Panc1 (cell line): ENCODE data around the gene RIN1. TPM values are rescaled to one million over a fixed set of nuclear protein-coding genes. Genes with fewer than 3 reads are reported as not detected.

Experiments used
- ATAC-seq: fragments of 200-7000 bp; cut with Tn5 transposase; 2 replicates; pipeline ENCODE4 v1.9.1; 2020; ENCODE audit warnings: mild to moderate bottlenecking, moderate library complexity
- BruUV-seq: library from RNA; stranded (reverse); fragments of 400-500 nt; replicated peaks from 2 replicates; lab custom pipeline; 2021; lab: Mats Ljungman, UMichigan
- CTCF ChIA-PET: fragments of 300-600 bp; sonication (Branson Sonifier 250); formaldehyde crosslinking; loops from one replicate; lab custom pipeline; 2022; ENCODE audit warnings: antibody characterized with exemption; lab: Charles Lee
- POLR2A ChIA-PET: fragments of 300-600 bp; sonication (Branson Sonifier 250); formaldehyde crosslinking; loops from one replicate; lab custom pipeline; 2022; ENCODE audit warnings: antibody characterized with exemption; lab: Charles Lee
- DNase-seq: peaks from one replicate; pipeline ENCODE4 v3.0.0-alpha.2; 2010; ENCODE audit warnings: low read depth, low spot score
- H3K27ac ChIP-seq: 2 replicates; pipeline ENCODE4 v1.5.1; 2011; ENCODE audit warnings: mild to moderate bottlenecking, low read length, inconsistent platforms
- H3K27me3 ChIP-seq: fragments of 200-500 bp; sonication (Bioruptor generic); 2 replicates; pipeline ENCODE4 v1.6.0; 2014; ENCODE audit warnings: low read length, inconsistent platforms; ENCODE audit not compliant: control insufficient read depth, insufficient read depth
- H3K36me3 ChIP-seq: fragments of 200-500 bp; sonication (Bioruptor generic); 2 replicates; pipeline ENCODE4 v1.5.1; 2014; ENCODE audit warnings: inconsistent platforms, mild to moderate bottlenecking, low read length, moderate library complexity; ENCODE audit not compliant: control insufficient read depth, insufficient read depth
- H3K4me1 ChIP-seq: 2 replicates; pipeline ENCODE4 v1.5.1; 2011; ENCODE audit warnings: inconsistent platforms, mild to moderate bottlenecking, low read length, moderate library complexity; ENCODE audit not compliant: control insufficient read depth, insufficient read depth
- H3K4me3 ChIP-seq, 2 experiments: 2 replicates each; pipeline ENCODE4 v1.5.1; 2011 to 2012; ENCODE audit warnings: low read depth in 2 of 2, low read length in 2 of 2, mild to moderate bottlenecking in 2 of 2, inconsistent platforms in 1 of 2, moderate library complexity in 1 of 2
- H3K9me3 ChIP-seq: fragments of 200-500 bp; sonication (Bioruptor generic); 2 replicates; pipeline ENCODE4 v1.5.1; 2014; ENCODE audit warnings: low read depth, mild to moderate bottlenecking, inconsistent platforms, low read length, moderate library complexity; ENCODE audit not compliant: control insufficient read depth, insufficient read depth
- POLR2AphosphoS5 ChIP-seq: IDR thresholded peaks from 2 replicates; pipeline ENCODE4 v1.6.1; 2012; ENCODE audit warnings: mild to moderate bottlenecking, low read depth, low read length, moderate library complexity
- SIN3A ChIP-seq: IDR thresholded peaks from 2 replicates; pipeline ENCODE4 v1.6.1; 2012; ENCODE audit warnings: low read depth, mild to moderate bottlenecking, low read length, moderate library complexity, borderline replicate concordance; ENCODE audit not compliant: insufficient read depth
- TCF7L2 ChIP-seq: IDR thresholded peaks from 2 replicates; pipeline ENCODE4 v1.6.1; 2011; ENCODE audit warnings: mild to moderate bottlenecking, low read depth, low read length, inconsistent platforms
- in situ Hi-C: cut with HindIII; loops from 2 replicates; pipeline ENCODE4 v1.10.0; 2016; ENCODE audit warnings: low sequenced_read_pairs, low pct_unique_long_range_greater_than_20kb
- intact Hi-C: fragments of 100-400 bp; cut with micrococcal nuclease; formaldehyde crosslinking; loops from one replicate; pipeline ENCODE4 v1.10.0; 2022; ENCODE audit not compliant: unreplicated experiment
- total RNA-seq: library from RNA; stranded (reverse); gene quantifications from one replicate; pipeline ENCODE4 v1.2.1, GENCODE V29; 2021; ENCODE audit not compliant: unreplicated experiment
- TF ChIP-seq, protein P1 (sequence below): fragments of 450-650 bp; IDR thresholded peaks from 2 replicates; pipeline ENCODE4 v1.5.1; 2017; ENCODE audit warnings: mild to moderate bottlenecking
- TF ChIP-seq, protein P2 (sequence below), 2 experiments: IDR thresholded peaks; 2 replicates each; pipeline ENCODE4 v1.6.1; 2011 to 2012; ENCODE audit warnings: low read depth in 2 of 2, control low read depth in 1 of 2, low read length in 1 of 2, mild to moderate bottlenecking in 1 of 2, moderate library complexity in 1 of 2; ENCODE audit not compliant: insufficient read depth in 1 of 2

The RIN1 gene
- total RNA-seq, 1 experiment from 2014 or later: 21.7 TPM

DNA sequence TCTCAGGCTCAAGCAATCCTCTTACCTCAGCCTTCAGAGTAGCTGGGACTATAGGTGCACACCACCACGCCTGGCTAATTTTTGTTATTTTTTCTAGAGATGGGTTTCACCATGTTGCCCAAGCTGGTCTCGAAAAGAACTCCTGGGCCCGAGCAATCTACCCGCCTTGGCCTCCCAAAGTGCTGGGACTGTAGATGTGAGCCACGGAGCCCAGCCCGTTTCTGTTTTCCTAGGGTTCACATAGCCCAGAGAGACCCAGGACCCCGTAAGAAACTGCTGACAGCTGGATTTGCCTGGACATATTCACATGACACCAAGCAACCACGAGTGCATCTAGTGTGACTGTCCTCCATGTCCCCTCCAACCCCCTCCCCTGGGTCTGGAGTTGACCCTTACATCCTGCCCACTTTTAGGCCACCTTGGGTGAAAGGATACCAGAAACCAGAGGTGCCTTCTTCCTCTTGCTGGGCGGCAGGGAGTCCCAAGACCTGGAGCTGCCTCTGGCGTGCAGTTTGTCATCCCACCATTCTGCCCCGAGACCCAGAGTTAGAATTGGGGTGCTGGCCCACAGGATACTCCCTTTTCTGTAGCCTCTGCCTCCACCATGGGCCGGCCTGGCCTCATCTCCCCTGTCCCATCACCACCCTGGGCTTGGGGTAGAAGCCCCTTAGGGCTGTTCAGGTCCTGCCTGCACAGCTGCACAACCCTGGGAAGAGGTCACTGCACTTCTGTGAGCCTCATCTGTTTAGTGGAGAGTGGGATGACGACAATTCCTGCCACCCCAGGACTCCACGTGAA, 3.7 kb upstream of the RIN1 start:
- Histone ChIP-seq H3K36me3 (peaks cover 6% of the 10 kb centered on the region; the same call in 1 of the 2 replicates), H3K4me1 (peaks cover 48% of the 10 kb centered on the region), H3K27me3 (no peaks in the 10 kb centered on the region), H3K27ac (no peak overlapping the region), H3K4me3 (no peak overlapping the region), H3K9me3 (no peaks in the 10 kb centered on the region)
- ATAC-seq (no peak), DNase-seq (no peak)
- no TSS peak for BruUV-seq
- intact Hi-C loops (no loop called here), in situ Hi-C loops (no loop called here)
- ChIA-PET POLR2A (interaction anchor here (0.7 kb wide), 1 partner anchor 80 kb away, joined by 3 read pairs; no protein-coding TSS in a partner anchor), CTCF (no interaction called here)
- TF ChIP-seq, protein P1, sequence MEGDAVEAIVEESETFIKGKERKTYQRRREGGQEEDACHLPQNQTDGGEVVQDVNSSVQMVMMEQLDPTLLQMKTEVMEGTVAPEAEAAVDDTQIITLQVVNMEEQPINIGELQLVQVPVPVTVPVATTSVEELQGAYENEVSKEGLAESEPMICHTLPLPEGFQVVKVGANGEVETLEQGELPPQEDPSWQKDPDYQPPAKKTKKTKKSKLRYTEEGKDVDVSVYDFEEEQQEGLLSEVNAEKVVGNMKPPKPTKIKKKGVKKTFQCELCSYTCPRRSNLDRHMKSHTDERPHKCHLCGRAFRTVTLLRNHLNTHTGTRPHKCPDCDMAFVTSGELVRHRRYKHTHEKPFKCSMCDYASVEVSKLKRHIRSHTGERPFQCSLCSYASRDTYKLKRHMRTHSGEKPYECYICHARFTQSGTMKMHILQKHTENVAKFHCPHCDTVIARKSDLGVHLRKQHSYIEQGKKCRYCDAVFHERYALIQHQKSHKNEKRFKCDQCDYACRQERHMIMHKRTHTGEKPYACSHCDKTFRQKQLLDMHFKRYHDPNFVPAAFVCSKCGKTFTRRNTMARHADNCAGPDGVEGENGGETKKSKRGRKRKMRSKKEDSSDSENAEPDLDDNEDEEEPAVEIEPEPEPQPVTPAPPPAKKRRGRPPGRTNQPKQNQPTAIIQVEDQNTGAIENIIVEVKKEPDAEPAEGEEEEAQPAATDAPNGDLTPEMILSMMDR: no peak
- no peak for TF ChIP-seq POLR2AphosphoS5
- no peak for TF ChIP-seq TCF7L2
- TF ChIP-seq SIN3A: no peak
- TF ChIP-seq, protein P2, sequence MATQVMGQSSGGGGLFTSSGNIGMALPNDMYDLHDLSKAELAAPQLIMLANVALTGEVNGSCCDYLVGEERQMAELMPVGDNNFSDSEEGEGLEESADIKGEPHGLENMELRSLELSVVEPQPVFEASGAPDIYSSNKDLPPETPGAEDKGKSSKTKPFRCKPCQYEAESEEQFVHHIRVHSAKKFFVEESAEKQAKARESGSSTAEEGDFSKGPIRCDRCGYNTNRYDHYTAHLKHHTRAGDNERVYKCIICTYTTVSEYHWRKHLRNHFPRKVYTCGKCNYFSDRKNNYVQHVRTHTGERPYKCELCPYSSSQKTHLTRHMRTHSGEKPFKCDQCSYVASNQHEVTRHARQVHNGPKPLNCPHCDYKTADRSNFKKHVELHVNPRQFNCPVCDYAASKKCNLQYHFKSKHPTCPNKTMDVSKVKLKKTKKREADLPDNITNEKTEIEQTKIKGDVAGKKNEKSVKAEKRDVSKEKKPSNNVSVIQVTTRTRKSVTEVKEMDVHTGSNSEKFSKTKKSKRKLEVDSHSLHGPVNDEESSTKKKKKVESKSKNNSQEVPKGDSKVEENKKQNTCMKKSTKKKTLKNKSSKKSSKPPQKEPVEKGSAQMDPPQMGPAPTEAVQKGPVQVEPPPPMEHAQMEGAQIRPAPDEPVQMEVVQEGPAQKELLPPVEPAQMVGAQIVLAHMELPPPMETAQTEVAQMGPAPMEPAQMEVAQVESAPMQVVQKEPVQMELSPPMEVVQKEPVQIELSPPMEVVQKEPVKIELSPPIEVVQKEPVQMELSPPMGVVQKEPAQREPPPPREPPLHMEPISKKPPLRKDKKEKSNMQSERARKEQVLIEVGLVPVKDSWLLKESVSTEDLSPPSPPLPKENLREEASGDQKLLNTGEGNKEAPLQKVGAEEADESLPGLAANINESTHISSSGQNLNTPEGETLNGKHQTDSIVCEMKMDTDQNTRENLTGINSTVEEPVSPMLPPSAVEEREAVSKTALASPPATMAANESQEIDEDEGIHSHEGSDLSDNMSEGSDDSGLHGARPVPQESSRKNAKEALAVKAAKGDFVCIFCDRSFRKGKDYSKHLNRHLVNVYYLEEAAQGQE (IDR thresholded peaks at IDR 0.05; ENCODE audit: insufficient read depth in 1 of 2, low read depth in 2 of 2, low read length in 1 of 2): no peak

DNA sequence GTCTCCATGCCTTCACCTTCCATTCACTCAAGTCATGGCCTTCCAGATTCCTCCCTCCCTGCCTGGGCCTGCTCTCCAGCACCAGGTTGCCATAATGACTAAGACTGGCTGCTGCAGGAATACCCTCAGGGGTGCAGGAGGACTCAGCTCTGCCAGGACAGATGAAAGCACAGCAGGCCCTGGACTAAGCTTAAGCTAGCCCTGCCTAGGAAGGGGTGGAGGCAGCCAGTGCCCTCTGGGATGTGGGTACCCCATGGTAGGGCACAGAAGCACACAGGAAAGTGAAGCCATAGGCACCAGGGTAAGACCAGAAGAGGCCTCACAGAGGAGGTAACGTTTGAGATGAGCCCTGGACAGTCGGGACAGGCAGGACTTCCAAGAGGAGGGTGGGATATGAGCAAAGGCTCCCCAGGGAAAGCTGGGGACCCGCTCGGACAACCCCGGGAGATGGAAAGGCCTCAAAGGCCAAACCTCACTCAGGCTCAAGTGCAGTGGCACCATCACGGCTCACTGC, 3.0 kb upstream of the RIN1 start:
- DNase-seq: no peak

More for the DNA sequence above, 3.0 kb upstream of the RIN1 start:
- intact Hi-C loops: no loop called here
- in situ Hi-C loops: no loop called here
- ATAC-seq: no peak
- TF ChIP-seq POLR2AphosphoS5 (no peak), SIN3A (no peak), TCF7L2 (no peak)
- TF ChIP-seq, protein P1: no peak
- TF ChIP-seq, protein P2 (IDR thresholded peaks at IDR 0.05; ENCODE audit: insufficient read depth in 1 of 2, low read depth in 2 of 2, low read length in 1 of 2): no peak
- ChIA-PET POLR2A (no interaction called here), CTCF (interaction anchor here (0.6 kb wide), 1 partner anchor 24 kb away, joined by 4 read pairs; no protein-coding TSS in a partner anchor)
- Histone ChIP-seq H3K27me3 (no peaks in the 10 kb centered on the region), H3K36me3 (peaks cover 3% of the 10 kb centered on the region; the same call in 1 of the 2 replicates), H3K4me1 (peaks cover 49% of the 10 kb centered on the region), H3K4me3 (no peak overlapping the region), H3K9me3 (no peaks in the 10 kb centered on the region), H3K27ac (no peak overlapping the region)
- no TSS peak for BruUV-seq
